Panc1 (cell line): ENCODE data around the gene OTX1. TPM values are rescaled to one million over a fixed set of nuclear protein-coding genes. Genes with fewer than 3 reads are reported as not detected.

Experiments
- ATAC-seq: fragments of 200-7000 bp; cut with Tn5 transposase; 2 replicates; pipeline ENCODE4 v1.9.1; 2020; ENCODE audit warnings: mild to moderate bottlenecking, moderate library complexity
- BruUV-seq: library from RNA; stranded (reverse); fragments of 400-500 nt; replicated peaks from 2 replicates; lab custom pipeline; 2021; lab: Mats Ljungman, UMichigan
- CTCF ChIA-PET: fragments of 300-600 bp; sonication (Branson Sonifier 250); formaldehyde crosslinking; loops from one replicate; lab custom pipeline; 2022; ENCODE audit warnings: antibody characterized with exemption; lab: Charles Lee
- POLR2A ChIA-PET: fragments of 300-600 bp; sonication (Branson Sonifier 250); formaldehyde crosslinking; loops from one replicate; lab custom pipeline; 2022; ENCODE audit warnings: antibody characterized with exemption; lab: Charles Lee
- DNase-seq: peaks from one replicate; pipeline ENCODE4 v3.0.0-alpha.2; 2010; ENCODE audit warnings: low read depth, low spot score
- H3K27ac ChIP-seq: 2 replicates; pipeline ENCODE4 v1.5.1; 2011; ENCODE audit warnings: mild to moderate bottlenecking, low read length, inconsistent platforms
- H3K27me3 ChIP-seq: fragments of 200-500 bp; sonication (Bioruptor generic); 2 replicates; pipeline ENCODE4 v1.6.0; 2014; ENCODE audit warnings: low read length, inconsistent platforms; ENCODE audit not compliant: control insufficient read depth, insufficient read depth
- H3K36me3 ChIP-seq: fragments of 200-500 bp; sonication (Bioruptor generic); 2 replicates; pipeline ENCODE4 v1.5.1; 2014; ENCODE audit warnings: inconsistent platforms, mild to moderate bottlenecking, low read length, moderate library complexity; ENCODE audit not compliant: control insufficient read depth, insufficient read depth
- H3K4me1 ChIP-seq: 2 replicates; pipeline ENCODE4 v1.5.1; 2011; ENCODE audit warnings: inconsistent platforms, mild to moderate bottlenecking, low read length, moderate library complexity; ENCODE audit not compliant: control insufficient read depth, insufficient read depth
- H3K4me3 ChIP-seq, 2 experiments: 2 replicates each; pipeline ENCODE4 v1.5.1; 2011 to 2012; ENCODE audit warnings: low read depth in 2 of 2, low read length in 2 of 2, mild to moderate bottlenecking in 2 of 2, inconsistent platforms in 1 of 2, moderate library complexity in 1 of 2
- H3K9me3 ChIP-seq: fragments of 200-500 bp; sonication (Bioruptor generic); 2 replicates; pipeline ENCODE4 v1.5.1; 2014; ENCODE audit warnings: low read depth, mild to moderate bottlenecking, inconsistent platforms, low read length, moderate library complexity; ENCODE audit not compliant: control insufficient read depth, insufficient read depth
- CTCF ChIP-seq: fragments of 450-650 bp; IDR thresholded peaks from 2 replicates; pipeline ENCODE4 v1.5.1; 2017; ENCODE audit warnings: mild to moderate bottlenecking
- POLR2AphosphoS5 ChIP-seq: IDR thresholded peaks from 2 replicates; pipeline ENCODE4 v1.6.1; 2012; ENCODE audit warnings: mild to moderate bottlenecking, low read depth, low read length, moderate library complexity
- REST ChIP-seq, 2 experiments: IDR thresholded peaks; 2 replicates each; pipeline ENCODE4 v1.6.1; 2011 to 2012; ENCODE audit warnings: low read depth in 2 of 2, control low read depth in 1 of 2, low read length in 1 of 2, mild to moderate bottlenecking in 1 of 2, moderate library complexity in 1 of 2; ENCODE audit not compliant: insufficient read depth in 1 of 2
- SIN3A ChIP-seq: IDR thresholded peaks from 2 replicates; pipeline ENCODE4 v1.6.1; 2012; ENCODE audit warnings: low read depth, mild to moderate bottlenecking, low read length, moderate library complexity, borderline replicate concordance; ENCODE audit not compliant: insufficient read depth
- TCF7L2 ChIP-seq: IDR thresholded peaks from 2 replicates; pipeline ENCODE4 v1.6.1; 2011; ENCODE audit warnings: mild to moderate bottlenecking, low read depth, low read length, inconsistent platforms
- in situ Hi-C: cut with HindIII; loops from 2 replicates; pipeline ENCODE4 v1.10.0; 2016; ENCODE audit warnings: low sequenced_read_pairs, low pct_unique_long_range_greater_than_20kb
- intact Hi-C: fragments of 100-400 bp; cut with micrococcal nuclease; formaldehyde crosslinking; loops from one replicate; pipeline ENCODE4 v1.10.0; 2022; ENCODE audit not compliant: unreplicated experiment
- total RNA-seq: library from RNA; stranded (reverse); gene quantifications from one replicate; pipeline ENCODE4 v1.2.1, GENCODE V29; 2021; ENCODE audit not compliant: unreplicated experiment

OTX1 gene
- total RNA-seq, 1 experiment from 2014 or later, result 4.2 TPM

GRCh38 chr2:63052411-63053080 is 1.9 kb downstream of the OTX1 start:
- no peak overlapping the region for H3K4me3 ChIP-seq

GRCh38 chr2:63053081-63053888 is 2.7 kb downstream of the OTX1 start:
- POLR2A ChIA-PET, result no interaction called here
- in situ Hi-C loops (no loop called here), intact Hi-C loops (no loop called here)
- Histone ChIP-seq H3K4me3 (no peak overlapping the region), H3K4me1 (peaks cover 8% of the 10 kb centered on the region), H3K9me3 (no peaks in the 10 kb centered on the region), H3K27ac (no peak overlapping the region), H3K36me3 (peaks cover 6% of the 10 kb centered on the region; the same call in 1 of the 2 replicates), H3K27me3 (no peaks in the 10 kb centered on the region; the same call in 1 of the 2 replicates)
- BruUV-seq, result no TSS peak
- TF ChIP-seq POLR2AphosphoS5 (no peak), TCF7L2 (no peak), SIN3A (no peak), REST (IDR thresholded peaks at IDR 0.05; ENCODE audit: insufficient read depth in 1 of 2, low read depth in 2 of 2, low read length in 1 of 2) (no peak), CTCF (no peak)
- no peak for DNase-seq
- CTCF ChIA-PET, result no interaction called here
- no peak for ATAC-seq

More at GRCh38 chr2:63052411-63053080, 1.9 kb downstream of the OTX1 start:
- Histone ChIP-seq H3K4me1 (peaks cover 8% of the 10 kb centered on the region), H3K27ac (no peak overlapping the region), H3K9me3 (no peaks in the 10 kb centered on the region), H3K27me3 (no peaks in the 10 kb centered on the region; the same call in 1 of the 2 replicates), H3K36me3 (peaks cover 6% of the 10 kb centered on the region; the same call in 1 of the 2 replicates)
- in situ Hi-C loops (no loop called here), intact Hi-C loops (no loop called here)
- DNase-seq, result no peak
- ChIA-PET POLR2A (no interaction called here), CTCF (no interaction called here)
- TF ChIP-seq TCF7L2 (no peak), SIN3A (no peak), POLR2AphosphoS5 (no peak), CTCF (no peak)
- no peak for ATAC-seq
- no TSS peak for BruUV-seq
